ENCODE measurements around the gene PGM2.

Gene PGM2

DNA sequence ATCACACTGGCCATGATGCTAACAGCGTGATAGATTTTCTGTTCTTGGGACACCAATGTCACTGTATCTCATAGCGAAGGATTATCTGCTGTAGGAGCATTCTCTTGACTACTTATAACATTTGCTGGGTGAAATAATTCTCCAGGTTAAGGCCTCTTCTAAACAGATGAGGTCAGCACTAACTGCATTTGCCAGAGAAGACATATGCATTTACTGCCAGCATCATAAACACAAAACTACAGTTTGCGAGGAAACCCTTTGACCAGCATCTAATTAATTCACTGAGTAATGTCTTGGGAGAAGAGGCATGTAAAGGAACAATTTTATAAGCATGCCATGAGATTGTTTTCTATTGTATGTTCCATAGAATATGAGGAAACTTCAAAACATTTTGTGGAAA is 78.3 kb downstream of the PGM2 start:
- DNase-seq = no peak

- no peak for DNase-seq
Observed at GRCh38 chr4:37905533-37906169, 79.2 kb downstream of the PGM2 start.

GRCh38 chr4:37908488-37909331 is 82.2 kb downstream of the PGM2 start:
- DNase-seq = no peak

- DNase-seq = no peak
Observed at GRCh38 chr4:37909332-37910090, 83.0 kb downstream of the PGM2 start.

- no peak for DNase-seq
Observed at GRCh38 chr4:37910091-37910486, 83.6 kb downstream of the PGM2 start.
